Endothelial cell of umbilical vein (primary cell): ENCODE results near the gene NOTCH2.
"Not testable (repeated sequence)": the region's sequence is repeated elsewhere in the genome, so short reads cannot be mapped to it uniquely, and the experiment has no call there.

Source experiments
- EZH2 ChIP-seq: IDR thresholded peaks from 2 replicates; pipeline ENCODE4 v1.6.1; 2012; ENCODE audit warnings: borderline replicate concordance, low read depth, mild to moderate bottlenecking, moderate library complexity, low read length, inconsistent platforms; ENCODE audit not compliant: severe bottlenecking
- FOS ChIP-seq: IDR thresholded peaks from 2 replicates; pipeline ENCODE4 v1.6.1; 2011; ENCODE audit warnings: mild to moderate bottlenecking, low read length, moderate library complexity, borderline replicate concordance; ENCODE audit not compliant: insufficient read depth
- JUN ChIP-seq: IDR thresholded peaks from 2 replicates; pipeline ENCODE4 v1.6.1; 2011; ENCODE audit warnings: borderline replicate concordance, low read depth; ENCODE audit not compliant: insufficient read length, insufficient read depth
- POLR2A ChIP-seq: IDR thresholded peaks from 2 replicates; pipeline ENCODE4 v1.6.1; 2012; ENCODE audit warnings: low read depth, mild to moderate bottlenecking, control low read depth, low read length
- POLR2AphosphoS5 ChIP-seq: IDR thresholded peaks from 2 replicates; pipeline ENCODE4 v1.6.1; 2012; ENCODE audit warnings: low read depth, mild to moderate bottlenecking, control low read depth, low read length, moderate library complexity; ENCODE audit not compliant: insufficient read depth
- TF ChIP-seq, protein P1 (sequence below), 2 donors: IDR thresholded peaks; 1 replicate in 1 of 2; 2 replicates in 1 of 2; pipeline ENCODE4 v1.5.1; 2011; ENCODE audit warnings: low read length in 2 of 2, mild to moderate bottlenecking in 2 of 2, moderate library complexity in 2 of 2, control low read depth in 1 of 2, inconsistent platforms in 1 of 2, low read depth in 1 of 2; ENCODE audit not compliant: insufficient read depth in 1 of 2; ENCODE audit errors: extremely low read depth in 1 of 2
- TF ChIP-seq, protein P2 (sequence below): IDR thresholded peaks from 2 replicates; pipeline ENCODE4 v1.6.1; 2011; ENCODE audit not compliant: insufficient read depth, insufficient read length

DNA sequence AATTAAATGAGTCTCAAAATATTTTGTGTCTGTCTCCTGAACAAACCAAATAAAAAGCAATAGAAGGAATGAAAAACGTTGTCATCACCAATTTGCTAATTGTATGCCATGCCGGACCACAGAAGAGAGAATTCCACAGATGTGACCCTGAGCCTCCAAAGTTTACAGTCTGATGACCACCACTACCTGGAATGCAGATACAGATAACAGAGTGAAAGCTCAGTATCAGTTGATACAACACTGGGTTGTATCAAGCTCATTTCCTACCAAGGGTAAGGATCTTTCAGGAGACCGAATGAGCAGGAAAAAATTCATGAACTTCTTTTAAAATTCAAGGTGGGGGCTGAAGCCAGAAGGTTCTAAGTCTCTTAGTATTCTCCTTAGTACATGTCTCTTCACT is 42.3 kb upstream of the NOTCH2 start:
- not testable (repeated sequence) for TF ChIP-seq POLR2AphosphoS5, EZH2, JUN, FOS, POLR2A
- TF ChIP-seq, protein P1, sequence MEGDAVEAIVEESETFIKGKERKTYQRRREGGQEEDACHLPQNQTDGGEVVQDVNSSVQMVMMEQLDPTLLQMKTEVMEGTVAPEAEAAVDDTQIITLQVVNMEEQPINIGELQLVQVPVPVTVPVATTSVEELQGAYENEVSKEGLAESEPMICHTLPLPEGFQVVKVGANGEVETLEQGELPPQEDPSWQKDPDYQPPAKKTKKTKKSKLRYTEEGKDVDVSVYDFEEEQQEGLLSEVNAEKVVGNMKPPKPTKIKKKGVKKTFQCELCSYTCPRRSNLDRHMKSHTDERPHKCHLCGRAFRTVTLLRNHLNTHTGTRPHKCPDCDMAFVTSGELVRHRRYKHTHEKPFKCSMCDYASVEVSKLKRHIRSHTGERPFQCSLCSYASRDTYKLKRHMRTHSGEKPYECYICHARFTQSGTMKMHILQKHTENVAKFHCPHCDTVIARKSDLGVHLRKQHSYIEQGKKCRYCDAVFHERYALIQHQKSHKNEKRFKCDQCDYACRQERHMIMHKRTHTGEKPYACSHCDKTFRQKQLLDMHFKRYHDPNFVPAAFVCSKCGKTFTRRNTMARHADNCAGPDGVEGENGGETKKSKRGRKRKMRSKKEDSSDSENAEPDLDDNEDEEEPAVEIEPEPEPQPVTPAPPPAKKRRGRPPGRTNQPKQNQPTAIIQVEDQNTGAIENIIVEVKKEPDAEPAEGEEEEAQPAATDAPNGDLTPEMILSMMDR (IDR thresholded peaks at IDR 0.05; ENCODE audit: extremely low read depth in 1 of 2, insufficient read depth in 1 of 2, low read depth in 1 of 2, low read length in 2 of 2): not testable (repeated sequence)
- TF ChIP-seq, protein P2, sequence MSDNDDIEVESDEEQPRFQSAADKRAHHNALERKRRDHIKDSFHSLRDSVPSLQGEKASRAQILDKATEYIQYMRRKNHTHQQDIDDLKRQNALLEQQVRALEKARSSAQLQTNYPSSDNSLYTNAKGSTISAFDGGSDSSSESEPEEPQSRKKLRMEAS: not testable (repeated sequence)
